ENCODE data around the gene DCDC2C.

DCDC2C gene

GRCh38 chr2:3678212-3678611 is 25.2 kb upstream of the DCDC2C start:
- Histone ChIP-seq H3K4me3 (ENCODE audit: low read length) (no peak overlapping the region), H3K9ac (ENCODE audit: low read length) (no peak overlapping the region), H3K36me3 (ENCODE audit: control insufficient read depth, insufficient read depth, low read length) (no peaks in the 10 kb centered on the region), H3K27ac (ENCODE audit: low read depth, low read length) (no peak overlapping the region), H3K4me1 (ENCODE audit: control insufficient read depth, insufficient read depth, low read length) (no peaks in the 10 kb centered on the region), H3K27me3 (ENCODE audit: control insufficient read depth, insufficient read depth, low read length) (no peaks in the 10 kb centered on the region)

- Histone ChIP-seq H3K27me3 (ENCODE audit: control insufficient read depth, insufficient read depth, low read length) (no peaks in the 10 kb centered on the region), H3K36me3 (ENCODE audit: control insufficient read depth, insufficient read depth, low read length) (no peaks in the 10 kb centered on the region), H3K27ac (ENCODE audit: low read depth, low read length) (no peak overlapping the region), H3K9ac (ENCODE audit: low read length) (no peak overlapping the region), H3K4me3 (ENCODE audit: low read length) (no peak overlapping the region), H3K4me1 (ENCODE audit: control insufficient read depth, insufficient read depth, low read length) (no peaks in the 10 kb centered on the region)
Observed at GRCh38 chr2:3679180-3679579, 24.2 kb upstream of the DCDC2C start.

- H3K9ac ChIP-seq (ENCODE audit: low read length): no peak overlapping the region
- no peaks in the 10 kb centered on the region for H3K4me1 ChIP-seq (ENCODE audit: control insufficient read depth, insufficient read depth, low read length)
- no peaks in the 10 kb centered on the region for H3K36me3 ChIP-seq (ENCODE audit: control insufficient read depth, insufficient read depth, low read length)
- H3K27me3 ChIP-seq (ENCODE audit: control insufficient read depth, insufficient read depth, low read length): no peaks in the 10 kb centered on the region
- H3K4me3 ChIP-seq (ENCODE audit: low read length): no peak overlapping the region
- no peak overlapping the region for H3K27ac ChIP-seq (ENCODE audit: low read depth, low read length)
Observed at GRCh38 chr2:3679616-3680393, 23.6 kb upstream of the DCDC2C start.

GRCh38 chr2:3680548-3681345 is 22.6 kb upstream of the DCDC2C start:
- Histone ChIP-seq H3K27ac (ENCODE audit: low read depth, low read length) (no peak overlapping the region), H3K4me3 (ENCODE audit: low read length) (no peak overlapping the region), H3K9ac (ENCODE audit: low read length) (no peak overlapping the region), H3K4me1 (ENCODE audit: control insufficient read depth, insufficient read depth, low read length) (no peaks in the 10 kb centered on the region), H3K36me3 (ENCODE audit: control insufficient read depth, insufficient read depth, low read length) (no peaks in the 10 kb centered on the region), H3K27me3 (ENCODE audit: control insufficient read depth, insufficient read depth, low read length) (no peaks in the 10 kb centered on the region)

GRCh38 chr2:3681625-3682024 is 21.8 kb upstream of the DCDC2C start:
- H3K4me3 ChIP-seq (ENCODE audit: low read length): no peak overlapping the region
- no peak overlapping the region for H3K9ac ChIP-seq (ENCODE audit: low read length)
- no peaks in the 10 kb centered on the region for H3K36me3 ChIP-seq (ENCODE audit: control insufficient read depth, insufficient read depth, low read length)

GRCh38 chr2:3682811-3683210 is 20.6 kb upstream of the DCDC2C start:
- H3K27ac ChIP-seq (ENCODE audit: low read depth, low read length): no peak overlapping the region
- H3K36me3 ChIP-seq (ENCODE audit: control insufficient read depth, insufficient read depth, low read length): no peaks in the 10 kb centered on the region

More at GRCh38 chr2:3681625-3682024, 21.8 kb upstream of the DCDC2C start:
- no peak overlapping the region for H3K27ac ChIP-seq (ENCODE audit: low read depth, low read length)
- no peaks in the 10 kb centered on the region for H3K27me3 ChIP-seq (ENCODE audit: control insufficient read depth, insufficient read depth, low read length)
- no peaks in the 10 kb centered on the region for H3K4me1 ChIP-seq (ENCODE audit: control insufficient read depth, insufficient read depth, low read length)

GRCh38 chr2:3683748-3684454 is 19.5 kb upstream of the DCDC2C start:
- H3K27ac ChIP-seq (ENCODE audit: low read depth, low read length): no peak overlapping the region
- H3K36me3 ChIP-seq (ENCODE audit: control insufficient read depth, insufficient read depth, low read length): no peaks in the 10 kb centered on the region
- no peak overlapping the region for H3K9ac ChIP-seq (ENCODE audit: low read length)
- H3K27me3 ChIP-seq (ENCODE audit: control insufficient read depth, insufficient read depth, low read length): no peaks in the 10 kb centered on the region
- H3K4me3 ChIP-seq (ENCODE audit: low read length): no peak overlapping the region
- H3K4me1 ChIP-seq (ENCODE audit: control insufficient read depth, insufficient read depth, low read length): no peaks in the 10 kb centered on the region

More at GRCh38 chr2:3682811-3683210, 20.6 kb upstream of the DCDC2C start:
- no peak overlapping the region for H3K4me3 ChIP-seq (ENCODE audit: low read length)
- H3K27me3 ChIP-seq (ENCODE audit: control insufficient read depth, insufficient read depth, low read length): no peaks in the 10 kb centered on the region
- no peak overlapping the region for H3K9ac ChIP-seq (ENCODE audit: low read length)
- no peaks in the 10 kb centered on the region for H3K4me1 ChIP-seq (ENCODE audit: control insufficient read depth, insufficient read depth, low read length)

GRCh38 chr2:3689998-3690748 is 13.2 kb upstream of the DCDC2C start:
- Histone ChIP-seq H3K9ac (ENCODE audit: low read length) (no peak overlapping the region), H3K4me1 (ENCODE audit: control insufficient read depth, insufficient read depth, low read length) (no peaks in the 10 kb centered on the region), H3K4me3 (ENCODE audit: low read length) (no peak overlapping the region), H3K27me3 (ENCODE audit: control insufficient read depth, insufficient read depth, low read length) (no peaks in the 10 kb centered on the region), H3K36me3 (ENCODE audit: control insufficient read depth, insufficient read depth, low read length) (no peaks in the 10 kb centered on the region), H3K27ac (ENCODE audit: low read depth, low read length) (no peak overlapping the region)

GRCh38 chr2:3692375-3692774 is 11.0 kb upstream of the DCDC2C start:
- no peaks in the 10 kb centered on the region for H3K4me1 ChIP-seq (ENCODE audit: control insufficient read depth, insufficient read depth, low read length)
- H3K9ac ChIP-seq (ENCODE audit: low read length): no peak overlapping the region
- no peak overlapping the region for H3K27ac ChIP-seq (ENCODE audit: low read depth, low read length)
- H3K4me3 ChIP-seq (ENCODE audit: low read length): no peak overlapping the region
- H3K36me3 ChIP-seq (ENCODE audit: control insufficient read depth, insufficient read depth, low read length): no peaks in the 10 kb centered on the region
- no peaks in the 10 kb centered on the region for H3K27me3 ChIP-seq (ENCODE audit: control insufficient read depth, insufficient read depth, low read length)

- Histone ChIP-seq H3K4me3 (ENCODE audit: low read length) (no peak overlapping the region), H3K36me3 (ENCODE audit: control insufficient read depth, insufficient read depth, low read length) (no peaks in the 10 kb centered on the region), H3K27me3 (ENCODE audit: control insufficient read depth, insufficient read depth, low read length) (no peaks in the 10 kb centered on the region), H3K27ac (ENCODE audit: low read depth, low read length) (no peak overlapping the region), H3K4me1 (ENCODE audit: control insufficient read depth, insufficient read depth, low read length) (no peaks in the 10 kb centered on the region), H3K9ac (ENCODE audit: low read length) (no peak overlapping the region)
Observed at GRCh38 chr2:3696545-3696944, 6.8 kb upstream of the DCDC2C start.

GRCh38 chr2:3701071-3701470 is 2.3 kb upstream of the DCDC2C start:
- no peak overlapping the region for H3K4me3 ChIP-seq (ENCODE audit: low read length)
- no peak overlapping the region for H3K27ac ChIP-seq (ENCODE audit: low read depth, low read length)
- no peak overlapping the region for H3K9ac ChIP-seq (ENCODE audit: low read length)
- H3K27me3 ChIP-seq (ENCODE audit: control insufficient read depth, insufficient read depth, low read length): peaks cover 3% of the 10 kb centered on the region
- H3K4me1 ChIP-seq (ENCODE audit: control insufficient read depth, insufficient read depth, low read length): no peaks in the 10 kb centered on the region
- H3K36me3 ChIP-seq (ENCODE audit: control insufficient read depth, insufficient read depth, low read length): no peaks in the 10 kb centered on the region

All from rectal smooth muscle tissue (tissue), 1 donor.